ENCODE measurements around the gene BTG4. TPM values are rescaled to one million over a fixed set of nuclear protein-coding genes. Genes with fewer than 3 reads are reported as not detected.

The BTG4 gene
- total and polyA plus RNA-seq, 2 experiments from 2014 or later = 0.21 to 0.31 TPM

- TF ChIP-seq EZH2phosphoT487 (IDR thresholded peaks at IDR 0.05; ENCODE audit: unreplicated experiment) (no peak), STAT1 (IDR thresholded peaks at IDR 0.05; ENCODE audit: unreplicated experiment) (no peak)
Observed at GRCh38 chr11:111450480-111451320, 61.5 kb downstream of the BTG4 start (continued).

- Histone ChIP-seq H3K79me2 (replicated peaks; ENCODE audit: insufficient read depth) (no peaks in the 10 kb centered on the region), H3K27me3 (ENCODE audit: insufficient read depth) (no peaks in the 10 kb centered on the region), H3K36me3 (ENCODE audit: insufficient read depth) (no peaks in the 10 kb centered on the region), H3K4me1 (ENCODE audit: insufficient read depth) (peaks cover 8% of the 10 kb centered on the region), H4K20me1 (replicated peaks; ENCODE audit: insufficient read depth) (no peaks in the 10 kb centered on the region), H3K9me2 (ENCODE audit: insufficient read depth) (no peaks in the 10 kb centered on the region), H3K27ac (ENCODE audit: low read depth) (no peak overlapping the region), H3K4me2 (no peak overlapping the region), H3F3A (replicated peaks; ENCODE audit: low read depth) (no peaks in the 10 kb centered on the region), H3K4me3 (no peak overlapping the region), H2AFZ (no peak overlapping the region)
- no peaks in the 10 kb centered on the region for H3K9me3 Mint-ChIP-seq
- H3K27me3 Mint-ChIP-seq (ENCODE audit: insufficient read depth, low read depth, poor library complexity) = peaks cover 9% of the 10 kb centered on the region
- H3K4me3 Mint-ChIP-seq = no peak overlapping the region
- no peak overlapping the region for H3K27ac Mint-ChIP-seq
- DNase-seq (ENCODE audit: low spot score) (no peak), ATAC-seq (no peak)
- H3K4me1 Mint-ChIP-seq = peaks cover 18% of the 10 kb centered on the region
- no peaks in the 10 kb centered on the region for H3K36me3 Mint-ChIP-seq (ENCODE audit: low read depth)
- TF ChIP-seq ETS1 (IDR thresholded peaks at IDR 0.05) = no peak
- TF ChIP-seq EZH2phosphoT487 (IDR thresholded peaks at IDR 0.05; ENCODE audit: unreplicated experiment) = no peak
- TF ChIP-seq REST (IDR thresholded peaks at IDR 0.05; ENCODE audit: unreplicated experiment) = no peak
- no peak for TF ChIP-seq ZNF331 (CRISPR knock-in tag; IDR thresholded peaks at IDR 0.05; ENCODE audit: low read depth)
- TF ChIP-seq CREB1 (CRISPR knock-in tag; IDR thresholded peaks at IDR 0.05; ENCODE audit: low read depth) = no peak
- TF ChIP-seq STAT1 (IDR thresholded peaks at IDR 0.05; ENCODE audit: unreplicated experiment) = no peak
- TF ChIP-seq ZNF114 (CRISPR knock-in tag; IDR thresholded peaks at IDR 0.05) = no peak
- TF ChIP-seq EZH2 (IDR thresholded peaks at IDR 0.05; ENCODE audit: low read depth, unreplicated experiment) = no peak
- TF ChIP-seq NANOG (IDR thresholded peaks at IDR 0.05; ENCODE audit: borderline replicate concordance) = no peak
- TF ChIP-seq JUNB (IDR thresholded peaks at IDR 0.05; ENCODE audit: unreplicated experiment) = no peak
- no peak for TF ChIP-seq CTCF (conservative IDR thresholded peaks at IDR 0.05; ENCODE audit: low read depth in 2 of 2)
Observed at GRCh38 chr11:111449696-111450479, 62.3 kb downstream of the BTG4 start.

Data from GM23338 (cell line).